Measurements from ENCODE around the gene SMNDC1. TPM values are rescaled to one million over a fixed set of nuclear protein-coding genes. Genes with fewer than 3 reads are reported as not detected.

The SMNDC1 gene
- total and polyA plus RNA-seq, 10 of the 15 experiments (the other 5 are each of a cell fraction or from before 2014, with no cell fraction given), result 4.6 to 37.2 (median 18.1) TPM

GRCh38 chr10:110336111-110336721, 31.5 kb upstream of the SMNDC1 start:
- intact Hi-C loops (cut with micrococcal nuclease; ENCODE audit: unreplicated experiment), result no loop called here
- H2AFZ ChIP-seq (ENCODE audit: control insufficient read depth, low read depth, low read length), result no peak overlapping the region
- H3K9ac ChIP-seq (ENCODE audit: control insufficient read depth, insufficient read depth, low read length), result no peak overlapping the region
- TF ChIP-seq NFIC (IDR thresholded peaks at IDR 0.05; ENCODE audit: low read depth, low read length) (no peak), PAX5 (IDR thresholded peaks at IDR 0.05; ENCODE audit: borderline replicate concordance, low read depth, low read length) (no peak), ZNF687 (IDR thresholded peaks at IDR 0.05) (no peak), TARDBP (IDR thresholded peaks at IDR 0.05; ENCODE audit: borderline replicate concordance) (no peak), RB1 (IDR thresholded peaks at IDR 0.05; ENCODE audit: borderline replicate concordance) (no peak), NBN (IDR thresholded peaks at IDR 0.05) (no peak), CREB1 (IDR thresholded peaks at IDR 0.05; ENCODE audit: low read depth) (no peak), NR2C2 (IDR thresholded peaks at IDR 0.05; ENCODE audit: borderline replicate concordance, control insufficient read depth, insufficient read length, low read depth) (no peak), SUPT20H (IDR thresholded peaks at IDR 0.05; ENCODE audit: borderline replicate concordance, control insufficient read depth, low read depth, low read length) (no peak)
- TF ChIP-seq, protein P1, sequence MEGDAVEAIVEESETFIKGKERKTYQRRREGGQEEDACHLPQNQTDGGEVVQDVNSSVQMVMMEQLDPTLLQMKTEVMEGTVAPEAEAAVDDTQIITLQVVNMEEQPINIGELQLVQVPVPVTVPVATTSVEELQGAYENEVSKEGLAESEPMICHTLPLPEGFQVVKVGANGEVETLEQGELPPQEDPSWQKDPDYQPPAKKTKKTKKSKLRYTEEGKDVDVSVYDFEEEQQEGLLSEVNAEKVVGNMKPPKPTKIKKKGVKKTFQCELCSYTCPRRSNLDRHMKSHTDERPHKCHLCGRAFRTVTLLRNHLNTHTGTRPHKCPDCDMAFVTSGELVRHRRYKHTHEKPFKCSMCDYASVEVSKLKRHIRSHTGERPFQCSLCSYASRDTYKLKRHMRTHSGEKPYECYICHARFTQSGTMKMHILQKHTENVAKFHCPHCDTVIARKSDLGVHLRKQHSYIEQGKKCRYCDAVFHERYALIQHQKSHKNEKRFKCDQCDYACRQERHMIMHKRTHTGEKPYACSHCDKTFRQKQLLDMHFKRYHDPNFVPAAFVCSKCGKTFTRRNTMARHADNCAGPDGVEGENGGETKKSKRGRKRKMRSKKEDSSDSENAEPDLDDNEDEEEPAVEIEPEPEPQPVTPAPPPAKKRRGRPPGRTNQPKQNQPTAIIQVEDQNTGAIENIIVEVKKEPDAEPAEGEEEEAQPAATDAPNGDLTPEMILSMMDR (IDR thresholded peaks at IDR 0.05 in 2 of 3, conservative IDR thresholded peaks at IDR 0.05 in 1 of 3; ENCODE audit: control insufficient read depth in 2 of 3, extremely low read depth in 1 of 3, insufficient read depth in 1 of 3, low read depth in 3 of 3, low read length in 3 of 3), result no peak
- DNase-seq (ENCODE audit: low read depth, low spot score) (no peak), ATAC-seq (no peak), FAIRE-seq (no peak)
- BruUV-seq (replicated peaks), result no TSS peak
- no peaks in the 10 kb centered on the region for H3K4me1 ChIP-seq (ENCODE audit: control insufficient read depth, insufficient read depth, low read length)
- no peaks in the 10 kb centered on the region for H3K36me3 ChIP-seq (ENCODE audit: control insufficient read depth in 2 of 2, insufficient read depth in 2 of 2, low read length in 1 of 2)
- ChIA-PET POLR2A (interaction anchor here (0.9 to 2.1 kb wide), 4 partner anchors 10 to 19 kb away, joined by 3 to 9 read pairs (median 6); no protein-coding TSS in a partner anchor), SMC1A (ENCODE audit: uncharacterized antibody, unreplicated experiment) (interaction anchor here (0.6 to 2.4 kb wide), 7 partner anchors 9 to 32 kb away, joined by 3 to 7 read pairs (median 3); no protein-coding TSS in a partner anchor), CTCF (interaction anchor here (0.9 to 3.5 kb wide), 3 partner anchors 9 to 18 kb away, joined by 3 to 14 read pairs (median 4); no protein-coding TSS in a partner anchor), RAD21 (ENCODE audit: unreplicated experiment) (interaction anchor here (1.5 kb wide), 1 partner anchor 10 kb away, joined by 6 read pairs; no protein-coding TSS in a partner anchor)
- no peak overlapping the region for H3K27ac ChIP-seq (ENCODE audit: control insufficient read depth, insufficient read depth)
- no peaks in the 10 kb centered on the region for H3K79me2 ChIP-seq (ENCODE audit: control insufficient read depth, insufficient read depth, low read length)
- H3K9me3 ChIP-seq (replicated peaks; ENCODE audit: control insufficient read depth, insufficient read depth, low read length), result no peaks in the 10 kb centered on the region; the same call in 2 of the 3 replicates
- H4K20me1 ChIP-seq (ENCODE audit: control insufficient read depth, insufficient read depth), result no peaks in the 10 kb centered on the region
- in situ Hi-C loops (cut with MboI), result no loop called here
- no peaks in the 10 kb centered on the region for H3K27me3 ChIP-seq (replicated peaks in 1 of 2; ENCODE audit: control insufficient read depth in 2 of 2, insufficient read depth in 2 of 2, low read length in 1 of 2)
- H3K4me3 ChIP-seq, result no peak overlapping the region
- WGBS (ENCODE audit: insufficient coverage, insufficient replicate concordance, low lambda C conversion rate, missing lambda C conversion rate), result 82% methylated on average over 10 of the region's 10 CpGs
- H3K4me2 ChIP-seq (ENCODE audit: control insufficient read depth, insufficient read depth), result no peak overlapping the region
